Prostate gland (tissue), 2 donors: Measurements from ENCODE around the gene TMEM150C. TPM values are rescaled to one million over a fixed set of nuclear protein-coding genes. Genes with fewer than 3 reads are reported as not detected.
"Not testable (repeated sequence)": the region's sequence is repeated elsewhere in the genome, so short reads cannot be mapped to it uniquely, and the experiment has no call there.

Source experiments
- DNase-seq: peaks from one replicate; pipeline ENCODE4 v3.0.0-alpha.2; 2019; ENCODE audit warnings: low spot score
- H3K27ac ChIP-seq, 2 donors: fragments of 200-600 bp; sonication (generic); 2 replicates each; pipeline ENCODE4 v1.5.1; 2017 to 2019
- H3K27me3 ChIP-seq: fragments of 200-600 bp; sonication (generic); replicated peaks from 2 replicates; pipeline ENCODE4 v1.5.1; 2019; ENCODE audit not compliant: insufficient read depth
- H3K36me3 ChIP-seq, 2 donors: fragments of 200-600 bp; sonication (generic); 1 replicate in 1 of 2; 2 replicates in 1 of 2; pipeline versions ENCODE4 v1.5.1 to v1.8.1; 2017 to 2019
- H3K4me1 ChIP-seq: fragments of 200-600 bp; sonication (generic); replicated peaks from 2 replicates; pipeline ENCODE4 v1.5.1; 2019
- H3K4me3 ChIP-seq, 2 donors: fragments of 200-600 bp; sonication (generic); 2 replicates each; pipeline ENCODE4 v1.5.1; 2017 to 2019
- H3K9me3 ChIP-seq: fragments of 200-600 bp; sonication (generic); 2 replicates; pipeline ENCODE4 v1.5.1; 2017
- POLR2A ChIP-seq: fragments of 450-650 bp; IDR thresholded peaks from one replicate; pipeline ENCODE4 v1.6.1; 2016; ENCODE audit warnings: antibody characterized with exemption, mild to moderate bottlenecking
- POLR2AphosphoS5 ChIP-seq: sonication (generic); formaldehyde crosslinking; IDR thresholded peaks from one replicate; pipeline ENCODE4 v1.6.1; 2017; ENCODE audit warnings: antibody characterized with exemption
- WGBS: methylation state at CpG from one replicate; pipeline ENCODE4 v1.1.5; 2018; 5-methylcytosine and 5-hydroxymethylcytosine counted together
- intact Hi-C: fragments of 100-400 bp; cut with DNase I; formaldehyde crosslinking; loops from one replicate; pipeline ENCODE4 v1.14.2; 2022
- total RNA-seq, 2 donors: library from RNA; depleted of rRNA; stranded (reverse); fragments of >200 nt; gene quantifications; one replicate each; pipeline ENCODE4 v1.1.0, GENCODE V29; 2016
- TF ChIP-seq, protein P1 (sequence below), 4 experiments: fragments of 200-600 bp in 2 of 4; fragments of 450-650 bp in 2 of 4; sonication (generic) in 2 of 4; IDR thresholded peaks; 1 replicate in 3 of 4; 2 replicates in 1 of 4; pipeline ENCODE4 v1.5.1; 2016 to 2019; ENCODE audit warnings: antibody characterized with exemption in 4 of 4, mild to moderate bottlenecking in 2 of 4, moderate library complexity in 2 of 4

Gene TMEM150C
- total RNA-seq, 2 donors from 2014 or later = 24.9 to 30.0 TPM

DNA sequence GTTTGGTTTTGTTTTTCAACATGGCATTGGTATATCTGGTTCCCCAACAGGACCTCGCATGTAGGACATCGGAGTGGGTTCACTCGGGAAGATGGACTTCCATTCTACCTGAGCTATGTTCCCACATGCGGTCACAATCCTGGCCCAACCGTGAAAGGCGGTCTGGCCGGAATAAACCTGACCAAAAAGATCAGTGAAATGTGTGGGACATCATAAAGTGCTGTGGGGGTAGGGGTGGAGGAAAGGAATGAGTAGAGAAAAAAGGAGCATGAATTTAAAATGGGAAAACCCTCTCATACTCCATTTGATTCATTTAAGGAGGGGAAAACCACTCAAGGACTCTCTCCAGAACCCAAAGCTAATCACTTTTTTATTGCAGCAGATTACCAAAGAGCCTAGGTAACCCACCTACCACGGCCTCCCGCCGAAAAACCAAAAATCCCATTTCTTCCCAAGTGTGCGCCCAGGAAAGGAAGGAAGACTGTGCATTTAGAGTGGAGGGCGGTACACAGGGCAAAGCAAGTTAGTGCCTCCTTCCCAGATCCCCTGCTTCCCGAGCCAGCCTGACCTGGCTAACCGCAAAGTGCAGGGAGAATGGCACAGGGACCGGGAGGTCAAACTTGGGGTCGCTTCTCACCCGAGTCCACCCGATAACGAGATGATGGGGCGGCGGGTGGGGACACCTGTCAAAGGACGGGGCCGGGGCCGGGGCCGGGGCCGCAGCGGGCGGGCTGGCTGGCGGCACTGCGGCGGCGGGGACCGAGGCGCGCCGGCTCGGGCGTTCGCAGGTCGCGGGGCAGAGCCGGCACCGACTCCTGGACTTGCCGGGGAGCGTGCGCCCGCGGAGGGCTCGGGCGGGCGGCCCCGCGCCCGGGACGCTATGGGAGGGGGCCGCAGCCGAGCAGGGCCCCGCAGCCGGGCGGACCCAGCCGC is 669 bp downstream of the TMEM150C start:
- H3K9me3 ChIP-seq = no peaks in the 10 kb centered on the region
- H3K27me3 ChIP-seq = no peaks in the 10 kb centered on the region
- H3K4me1 ChIP-seq = no peaks in the 10 kb centered on the region
- no peak for DNase-seq
- no peaks in the 10 kb centered on the region for H3K36me3 ChIP-seq
- TF ChIP-seq POLR2A (no peak), POLR2AphosphoS5 (no peak)
- TF ChIP-seq, protein P1, sequence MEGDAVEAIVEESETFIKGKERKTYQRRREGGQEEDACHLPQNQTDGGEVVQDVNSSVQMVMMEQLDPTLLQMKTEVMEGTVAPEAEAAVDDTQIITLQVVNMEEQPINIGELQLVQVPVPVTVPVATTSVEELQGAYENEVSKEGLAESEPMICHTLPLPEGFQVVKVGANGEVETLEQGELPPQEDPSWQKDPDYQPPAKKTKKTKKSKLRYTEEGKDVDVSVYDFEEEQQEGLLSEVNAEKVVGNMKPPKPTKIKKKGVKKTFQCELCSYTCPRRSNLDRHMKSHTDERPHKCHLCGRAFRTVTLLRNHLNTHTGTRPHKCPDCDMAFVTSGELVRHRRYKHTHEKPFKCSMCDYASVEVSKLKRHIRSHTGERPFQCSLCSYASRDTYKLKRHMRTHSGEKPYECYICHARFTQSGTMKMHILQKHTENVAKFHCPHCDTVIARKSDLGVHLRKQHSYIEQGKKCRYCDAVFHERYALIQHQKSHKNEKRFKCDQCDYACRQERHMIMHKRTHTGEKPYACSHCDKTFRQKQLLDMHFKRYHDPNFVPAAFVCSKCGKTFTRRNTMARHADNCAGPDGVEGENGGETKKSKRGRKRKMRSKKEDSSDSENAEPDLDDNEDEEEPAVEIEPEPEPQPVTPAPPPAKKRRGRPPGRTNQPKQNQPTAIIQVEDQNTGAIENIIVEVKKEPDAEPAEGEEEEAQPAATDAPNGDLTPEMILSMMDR (IDR thresholded peaks at IDR 0.05) = no peak
- no peak overlapping the region for H3K27ac ChIP-seq
- intact Hi-C loops = no loop called here
- H3K4me3 ChIP-seq = peak overlapping the region; percentile 71 to 80
- WGBS = 17% methylated on average over 42 of the region's 61 CpGs

DNA sequence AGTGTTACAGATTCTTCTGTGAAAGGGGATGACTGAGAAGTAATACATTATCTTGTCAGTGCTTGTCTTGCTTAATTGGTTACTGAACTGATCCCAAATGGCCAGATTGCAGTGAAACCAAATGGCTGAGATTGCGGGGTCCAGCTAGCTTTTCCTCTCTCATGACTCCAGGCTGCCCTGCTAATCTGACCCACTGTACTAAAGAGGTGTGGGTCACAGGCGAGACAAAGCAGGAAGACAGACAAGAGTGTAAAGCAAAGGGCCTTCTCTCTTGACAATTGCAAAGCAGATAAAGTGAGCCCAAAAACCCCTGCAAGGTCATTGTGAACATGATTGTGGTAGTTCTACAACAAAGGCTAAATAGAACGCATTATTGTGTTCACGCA is 2.1 kb downstream of the TMEM150C start:
- Histone ChIP-seq H3K4me1 (no peaks in the 10 kb centered on the region), H3K36me3 (no peaks in the 10 kb centered on the region), H3K9me3 (no peaks in the 10 kb centered on the region), H3K27ac (no peak overlapping the region), H3K4me3 (no peak overlapping the region), H3K27me3 (no peaks in the 10 kb centered on the region)
- intact Hi-C loops = no loop called here
- 98% methylated on average over 4 of the region's 4 CpGs for WGBS
- DNase-seq = no peak
- TF ChIP-seq POLR2A (no peak), POLR2AphosphoS5 (no peak)
- TF ChIP-seq, protein P1 (IDR thresholded peaks at IDR 0.05) = no peak

DNA sequence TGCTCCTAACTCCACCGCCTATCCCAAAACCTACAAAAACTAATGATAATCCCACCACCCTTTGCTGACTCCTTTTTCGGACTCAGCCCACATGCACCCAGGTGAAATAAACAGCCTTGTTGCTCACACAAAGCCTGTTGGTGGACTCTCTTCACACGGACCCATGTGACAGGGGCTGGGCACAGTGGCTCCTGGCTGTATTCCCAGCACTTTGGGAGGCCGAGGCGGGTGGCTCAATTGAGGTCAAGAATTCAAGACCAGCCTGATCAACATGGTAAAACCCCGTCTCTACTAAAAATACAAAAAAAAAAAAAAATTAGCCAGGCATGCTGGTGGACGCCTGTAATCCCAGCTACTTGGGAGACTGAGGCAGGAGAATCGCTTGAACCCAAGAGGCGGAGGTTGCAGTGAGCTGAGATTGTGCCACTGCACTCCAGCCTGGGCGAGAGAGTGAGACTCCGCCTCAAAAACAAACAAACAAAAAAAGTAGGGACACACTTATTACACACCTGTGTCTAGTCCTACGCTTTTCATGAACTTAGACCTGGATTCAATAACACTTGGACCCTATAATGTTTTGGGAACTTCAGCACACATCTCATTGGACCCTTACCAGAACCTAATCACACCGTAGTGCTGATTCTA is 2.6 kb downstream of the TMEM150C start:
- H3K9me3 ChIP-seq, H3K27ac ChIP-seq, H3K36me3 ChIP-seq, intact Hi-C loops, H3K27me3 ChIP-seq, H3K4me3 ChIP-seq, H3K4me1 ChIP-seq, DNase-seq: not testable (repeated sequence)
- 89% methylated on average over 13 of the region's 13 CpGs for WGBS

DNA sequence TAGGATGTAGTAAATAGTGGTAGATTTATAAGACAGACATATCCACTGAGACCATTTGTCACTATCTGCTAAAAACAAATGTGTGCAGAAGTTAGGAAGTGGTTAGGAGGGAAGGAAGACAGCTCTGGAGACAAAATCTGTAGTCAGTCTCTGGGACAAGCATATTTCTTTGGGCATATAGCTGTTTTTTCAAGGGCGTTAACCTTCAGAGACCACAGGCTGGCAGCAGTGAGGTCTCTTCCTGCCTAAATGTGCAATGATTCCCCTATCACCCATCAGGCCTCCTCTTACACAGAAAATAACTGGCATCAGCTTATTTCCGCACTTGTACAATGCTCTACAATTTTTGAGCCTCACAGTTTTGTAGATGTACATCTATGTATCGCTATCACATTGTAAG is 6.5 kb downstream of the TMEM150C start:
- DNase-seq = no peak
- no peak overlapping the region for H3K4me3 ChIP-seq
- no peak overlapping the region for H3K27ac ChIP-seq
- no peaks in the 10 kb centered on the region for H3K27me3 ChIP-seq
- intact Hi-C loops = no loop called here
- H3K4me1 ChIP-seq = no peaks in the 10 kb centered on the region
- 84% methylated on average over 3 of the region's 3 CpGs for WGBS
- no peak for TF ChIP-seq POLR2AphosphoS5
- TF ChIP-seq POLR2A = no peak
- TF ChIP-seq, protein P1 (IDR thresholded peaks at IDR 0.05) = no peak
- H3K36me3 ChIP-seq = no peaks in the 10 kb centered on the region
- no peaks in the 10 kb centered on the region for H3K9me3 ChIP-seq

DNA sequence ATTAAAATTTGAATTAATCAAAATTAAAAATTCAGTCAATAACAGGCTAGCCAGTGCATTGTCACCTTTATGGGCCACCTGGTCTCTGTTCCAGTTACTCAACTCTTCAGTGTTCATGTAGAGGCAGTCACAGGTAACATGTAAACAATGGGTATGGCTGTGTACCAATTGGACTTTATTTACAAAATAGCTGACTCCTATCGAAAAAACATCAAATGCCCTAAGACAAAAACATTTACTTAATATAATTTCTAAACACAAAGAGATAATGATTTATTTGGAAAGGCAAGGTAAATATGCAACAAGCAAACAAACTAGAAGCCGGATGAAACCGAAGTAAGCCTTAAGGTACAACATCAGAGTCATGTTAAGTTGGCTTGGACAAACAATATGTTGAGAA is 8.8 kb downstream of the TMEM150C start:
- no peaks in the 10 kb centered on the region for H3K4me1 ChIP-seq
- no peak overlapping the region for H3K27ac ChIP-seq
- no peaks in the 10 kb centered on the region for H3K36me3 ChIP-seq
- no peak for DNase-seq
- H3K9me3 ChIP-seq = no peaks in the 10 kb centered on the region
- intact Hi-C loops = no loop called here
- no peaks in the 10 kb centered on the region for H3K27me3 ChIP-seq
- TF ChIP-seq POLR2AphosphoS5 (no peak), POLR2A (no peak)
- TF ChIP-seq, protein P1 (IDR thresholded peaks at IDR 0.05) = no peak
- 74% methylated on average over 3 of the region's 3 CpGs for WGBS
- no peak overlapping the region for H3K4me3 ChIP-seq
